ENCODE data around the gene MORN3.
"Not testable (repeated sequence)": the region's sequence is repeated elsewhere in the genome, so short reads cannot be mapped to it uniquely, and the experiment has no call there.

MORN3 gene

GRCh38 chr12:121692744-121693143, 23.3 kb upstream of the MORN3 start:
- DNase-seq (ENCODE audit: low read depth in 2 of 2): not testable (repeated sequence)

DNA sequence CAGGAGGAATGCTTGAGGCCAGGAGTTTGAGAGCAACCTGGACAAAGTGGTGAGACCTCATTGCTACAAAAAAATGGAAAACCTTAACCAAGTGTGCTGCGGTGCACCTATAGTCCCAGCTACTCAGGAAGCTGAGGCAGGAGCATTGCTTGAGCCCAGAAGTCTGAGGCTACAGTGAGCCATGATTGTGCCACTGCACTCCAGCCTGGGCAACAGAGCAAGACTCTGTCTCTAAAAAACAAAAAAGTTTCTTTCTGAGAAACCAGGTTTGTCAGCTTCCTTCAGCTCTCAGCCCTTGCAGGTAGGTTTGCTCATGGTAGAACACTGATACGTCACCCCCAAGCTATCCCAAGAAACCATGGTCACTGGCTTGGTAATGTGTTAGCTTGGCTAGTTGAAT, 20.0 kb upstream of the MORN3 start:
- DNase-seq (ENCODE audit: low read depth in 2 of 2): no peak

GRCh38 chr12:121688966-121689365, 19.5 kb upstream of the MORN3 start:
- no peak for DNase-seq (ENCODE audit: low read depth in 2 of 2)

- DNase-seq (ENCODE audit: low read depth in 2 of 2): not testable (repeated sequence)
These were observed 10.3 kb upstream of the MORN3 start for GRCh38 chr12:121679661-121680197.

GRCh38 chr12:121678716-121679300, 9.4 kb upstream of the MORN3 start:
- DNase-seq (ENCODE audit: low read depth in 2 of 2): no peak

DNA sequence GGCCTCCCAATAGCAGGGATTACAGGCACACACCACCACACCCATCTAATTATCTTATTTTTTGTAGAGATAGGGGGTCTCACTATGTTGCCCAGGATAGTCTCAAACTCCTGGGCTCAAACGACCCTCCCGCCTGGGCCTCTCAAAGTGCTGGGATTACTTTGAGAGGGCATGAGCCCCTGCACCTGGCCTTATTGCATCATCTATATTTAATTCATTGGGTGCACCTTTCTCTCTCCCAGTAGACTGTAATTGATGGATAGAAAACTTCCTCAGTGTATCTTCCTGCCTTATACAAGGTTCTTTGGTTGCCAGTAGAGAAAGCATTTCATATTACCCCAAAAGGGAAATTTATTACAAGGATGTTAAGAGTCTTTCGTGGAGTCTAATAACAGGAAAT, 8.9 kb upstream of the MORN3 start:
- DNase-seq (ENCODE audit: low read depth in 2 of 2): no peak

DNA sequence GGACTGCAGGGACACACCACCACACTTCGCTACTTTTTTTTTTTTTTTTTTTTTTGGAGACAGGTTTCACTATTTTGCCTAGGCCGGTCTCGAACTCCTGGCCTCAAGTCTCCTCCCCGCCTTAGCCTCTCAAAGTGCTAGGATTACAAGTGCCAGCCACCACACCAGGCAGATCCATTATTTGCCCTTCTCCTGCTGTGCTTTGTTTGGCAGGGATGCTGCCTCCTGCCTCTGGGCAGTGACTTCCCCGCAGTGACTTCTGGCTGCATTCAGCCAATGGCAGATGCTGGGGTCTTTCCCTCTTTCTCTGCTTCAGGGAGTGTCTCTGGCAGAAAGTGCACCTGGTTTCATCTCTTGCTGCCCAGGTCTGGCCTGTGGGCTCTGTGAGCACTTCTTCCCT, 6.7 kb upstream of the MORN3 start:
- DNase-seq (ENCODE audit: low read depth in 2 of 2): no peak

DNA sequence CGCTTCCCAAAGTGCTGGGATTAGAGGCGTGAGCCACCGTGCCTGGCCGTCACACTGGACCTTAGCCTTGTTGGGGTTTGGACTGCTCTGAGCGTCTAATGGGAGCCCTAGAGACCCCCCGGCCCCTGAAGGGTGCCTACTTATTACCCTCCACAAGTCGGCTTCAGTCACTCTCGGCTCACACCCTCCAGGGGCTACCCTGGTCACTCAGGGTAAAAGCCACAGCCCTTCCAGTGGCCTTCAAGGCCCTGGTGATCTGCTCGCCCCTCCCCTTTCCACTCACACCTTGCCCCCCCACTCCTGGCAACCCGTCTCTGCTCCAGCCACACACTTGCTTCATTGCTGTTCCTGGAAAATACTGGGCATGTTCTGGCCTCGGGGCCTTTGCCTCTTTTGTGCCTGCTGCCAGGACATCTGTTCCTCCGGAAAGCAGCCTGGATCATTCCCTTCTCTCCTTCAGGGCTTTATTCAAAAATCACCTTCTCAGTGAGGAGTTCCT, 3.6 kb upstream of the MORN3 start:
- no peak for DNase-seq (ENCODE audit: low read depth in 2 of 2)

DNA sequence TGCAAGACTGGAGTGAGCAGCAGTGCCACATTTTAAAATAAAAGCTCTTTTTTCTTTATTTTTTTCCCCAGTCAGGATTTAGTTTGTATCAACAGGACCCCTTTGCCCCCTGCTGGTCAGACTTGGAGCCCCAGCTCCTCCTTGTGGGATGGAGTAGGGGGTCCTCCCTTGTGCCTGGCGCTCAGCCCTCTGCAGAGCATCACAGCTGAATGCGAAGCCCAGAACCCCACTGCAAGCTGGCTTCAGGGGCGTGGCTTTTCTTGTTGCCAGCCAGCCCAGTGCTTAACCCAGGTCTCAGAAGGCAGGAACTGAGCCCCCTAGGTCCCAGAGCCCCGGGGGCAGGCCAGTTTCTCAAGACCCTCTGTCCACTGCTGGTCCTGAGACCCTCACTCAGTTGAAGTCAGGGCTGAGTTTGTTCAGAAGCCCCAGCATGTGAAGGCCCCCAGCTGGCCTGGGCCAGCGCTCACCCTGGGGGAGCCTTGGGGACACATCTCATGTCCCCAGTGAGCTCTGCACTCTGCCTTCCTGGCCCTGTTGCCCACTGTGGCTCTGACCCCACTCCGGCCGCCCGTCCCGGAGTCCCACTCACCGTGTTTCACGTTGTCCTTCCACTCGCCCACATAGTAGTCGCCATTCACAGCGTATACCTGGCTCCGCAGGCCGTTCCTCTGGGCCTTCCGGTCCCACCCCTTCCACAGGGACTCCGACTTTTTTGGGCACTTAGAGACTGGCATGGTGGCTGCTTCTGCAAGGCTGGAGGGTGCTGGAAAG, 519 bp downstream of the MORN3 start:
- DNase-seq (ENCODE audit: low read depth in 2 of 2): no peak

- not testable (repeated sequence) for DNase-seq (ENCODE audit: low read depth in 2 of 2)
These were observed 2.6 kb downstream of the MORN3 start for GRCh38 chr12:121666829-121667228.

DNA sequence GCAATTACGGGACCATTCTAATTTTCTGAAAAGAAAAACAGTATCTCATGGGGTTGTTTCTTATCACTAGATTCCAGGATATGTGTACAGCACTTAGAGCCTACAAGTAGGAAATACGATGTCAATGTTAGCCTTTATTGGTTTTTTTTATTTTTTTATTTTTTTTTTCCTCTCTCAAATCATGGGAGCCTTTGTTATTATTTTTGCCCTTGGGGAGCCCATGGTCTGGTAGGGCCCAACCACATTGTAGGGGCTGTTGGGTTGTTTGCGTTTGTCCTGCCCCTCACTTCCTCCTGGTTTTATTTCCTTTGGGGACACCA, 5.9 kb downstream of the MORN3 start:
- no peak for DNase-seq (ENCODE audit: low read depth in 2 of 2)

GRCh38 chr12:121661353-121662105, 7.9 kb downstream of the MORN3 start:
- DNase-seq (ENCODE audit: low read depth in 2 of 2): not testable (repeated sequence)

DNA sequence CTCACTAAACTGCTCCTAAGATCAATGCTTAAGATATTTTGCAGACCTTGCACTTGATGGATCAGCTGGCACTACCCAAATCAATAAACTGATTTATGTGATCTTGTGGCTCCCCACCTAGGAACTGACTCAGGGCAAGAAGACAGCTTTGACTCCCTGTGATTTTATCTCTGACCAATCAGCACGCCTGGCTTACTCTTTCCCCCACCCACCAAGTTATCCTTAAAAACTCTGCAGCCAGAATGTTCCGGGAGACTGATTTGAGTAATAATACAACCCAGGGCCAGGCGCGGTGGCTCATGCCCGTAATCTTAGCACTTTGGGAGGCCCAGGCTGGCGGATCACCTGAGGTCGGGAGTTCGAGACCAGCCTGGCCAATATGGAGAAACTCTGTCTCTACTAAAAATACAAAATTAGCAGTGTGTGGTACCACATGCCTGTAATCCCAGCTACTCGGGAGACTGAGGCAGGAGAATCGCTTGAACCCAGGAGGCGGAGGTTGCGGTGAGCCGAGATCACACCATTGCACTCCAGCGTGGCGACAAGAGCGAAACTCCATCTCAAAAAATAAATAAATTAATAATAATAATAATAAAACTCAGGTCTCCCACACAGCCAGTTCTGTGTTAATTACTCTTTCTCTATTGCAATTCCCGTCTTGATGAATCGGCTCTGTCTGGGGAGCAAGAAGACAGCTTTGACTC, 12.0 kb downstream of the MORN3 start:
- no peak for DNase-seq (ENCODE audit: low read depth in 2 of 2)

DNA sequence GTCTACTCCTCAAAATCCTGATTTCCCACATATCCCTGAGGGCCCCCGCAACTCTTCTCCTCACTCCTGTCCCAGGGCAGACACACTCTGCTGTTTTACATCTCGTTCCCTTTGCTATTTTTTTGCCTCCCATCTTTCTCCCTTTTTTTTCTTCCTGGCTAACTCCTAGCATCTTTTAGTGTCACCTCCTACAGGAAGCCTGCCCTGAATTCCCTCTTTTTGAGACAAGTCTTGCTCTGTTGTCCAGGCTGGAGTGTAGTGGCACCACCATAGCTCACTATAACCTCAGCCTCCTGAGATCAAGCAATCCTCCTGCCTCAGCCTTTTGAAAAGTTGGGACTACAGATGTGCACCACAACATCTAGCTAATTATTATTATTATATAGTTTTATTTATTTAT, 13.3 kb downstream of the MORN3 start:
- no peak for DNase-seq (ENCODE audit: low read depth in 2 of 2)

DNA sequence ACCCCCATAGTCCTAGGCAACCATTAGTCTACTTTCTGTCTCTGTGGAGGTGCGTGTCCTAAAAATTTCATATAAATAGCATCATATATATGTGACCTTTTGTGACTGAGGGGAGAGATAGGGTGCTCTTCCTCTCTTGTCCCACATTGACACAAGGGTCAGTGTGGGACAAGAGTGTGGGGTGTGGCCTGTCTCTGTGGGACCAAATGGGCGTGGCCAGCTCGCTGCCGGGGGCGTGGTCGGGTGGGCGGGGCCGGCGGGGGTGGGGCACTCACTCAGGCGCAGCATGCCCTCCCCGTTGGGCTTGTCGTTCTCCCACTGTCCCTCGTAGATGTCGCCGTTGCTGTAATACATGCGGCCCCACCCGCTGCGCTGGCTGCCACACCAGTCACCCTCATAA, 15.5 kb downstream of the MORN3 start:
- DNase-seq (ENCODE audit: low read depth in 2 of 2): no peak

- DNase-seq (ENCODE audit: low read depth in 2 of 2): no peak
These were observed 16.5 kb downstream of the MORN3 start for GRCh38 chr12:121652767-121653497.

GRCh38 chr12:121651320-121651719, 18.1 kb downstream of the MORN3 start:
- no peak for DNase-seq (ENCODE audit: low read depth in 2 of 2)

DNA sequence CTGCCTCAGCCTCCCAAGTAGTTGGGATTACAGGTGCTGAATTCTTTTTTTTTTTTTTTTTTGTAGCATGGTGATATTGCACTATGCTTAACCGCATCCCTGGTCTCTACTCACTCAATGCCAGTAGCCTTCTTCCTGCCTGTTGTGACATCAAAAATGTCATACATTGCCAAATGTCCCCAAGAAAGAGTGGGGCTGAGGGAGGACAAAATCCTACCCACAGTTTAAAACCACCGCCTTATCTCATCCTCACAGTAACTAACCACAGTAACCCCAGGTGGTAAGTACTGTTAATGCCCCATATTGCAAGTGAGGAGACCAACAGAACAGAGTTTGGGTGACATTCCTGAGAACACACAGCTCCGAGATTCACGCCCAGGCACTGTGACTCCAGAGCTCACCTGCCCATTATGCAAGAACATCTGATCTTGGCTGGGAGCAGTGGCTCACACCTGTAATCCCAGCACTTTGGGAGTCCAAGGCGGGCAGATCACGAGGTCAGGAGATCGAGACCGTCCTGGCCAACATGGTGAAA, 19.6 kb downstream of the MORN3 start:
- no peak for DNase-seq (ENCODE audit: low read depth in 2 of 2)

GRCh38 chr12:121649322-121649721, 20.1 kb downstream of the MORN3 start:
- no peak for DNase-seq (ENCODE audit: low read depth in 2 of 2)

DNA sequence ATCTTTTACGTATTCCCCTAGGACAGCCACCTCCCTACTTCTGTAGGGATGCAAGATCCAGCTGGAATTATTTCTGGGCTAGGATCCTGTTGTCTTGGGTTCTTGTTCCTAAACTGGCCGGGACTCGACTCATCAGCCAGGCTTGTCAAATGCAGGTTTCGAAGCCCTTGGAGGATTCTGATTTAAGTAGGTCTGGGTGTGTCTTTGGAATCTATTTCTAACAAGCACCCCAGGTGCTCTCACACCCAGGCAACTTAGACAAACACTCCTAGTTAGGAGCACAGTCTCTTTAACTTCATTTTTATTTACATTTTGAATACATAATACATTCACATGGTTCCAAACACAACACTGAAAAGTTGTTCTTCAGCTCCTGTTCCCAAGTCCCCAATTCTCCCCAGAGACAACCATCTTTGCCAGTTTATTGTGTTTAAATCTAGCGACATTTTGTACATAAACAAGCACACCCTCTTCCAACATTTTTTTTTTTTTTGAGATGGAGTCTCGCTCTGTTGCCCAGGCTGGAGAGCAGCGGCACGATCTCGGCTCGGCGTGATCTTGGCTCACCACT, 20.9 kb downstream of the MORN3 start:
- DNase-seq (ENCODE audit: low read depth in 2 of 2): no peak

GRCh38 chr12:121641343-121641630, 28.2 kb downstream of the MORN3 start:
- DNase-seq (ENCODE audit: low read depth in 2 of 2): no peak
